Heart right ventricle (tissue), 16 donors: ENCODE measurements around the gene KDM5B. TPM values are rescaled to one million over a fixed set of nuclear protein-coding genes. Genes with fewer than 3 reads are reported as not detected.

Source experiments
- ATAC-seq, 8 donors: fragments of 200-7000 bp; cut with Tn5 transposase; one replicate each; pipeline ENCODE4 v1.9.1; 2020; ENCODE audit warnings: mild to moderate bottlenecking in 8 of 8, moderate library complexity in 8 of 8, moderate number of reproducible peaks in 1 of 8
- DNase-seq, 2 donors: peaks; one replicate each; pipeline ENCODE4 v3.0.0-alpha.2; 2020
- H3K27ac ChIP-seq, 10 donors: fragments of 200-600 bp; sonication (generic) in 2 of 10; one replicate each; pipeline versions ENCODE4 v1.5.0 to v1.8.0; 2020 to 2022; ENCODE audit warnings: mild to moderate bottlenecking in 3 of 10
- H3K27me3 ChIP-seq, 7 donors: fragments of 200-600 bp; one replicate each; pipeline ENCODE4 v1.8.0; 2021 to 2022; ENCODE audit warnings: mild to moderate bottlenecking in 2 of 7
- H3K36me3 ChIP-seq, 9 donors: fragments of 200-600 bp; sonication (generic) in 1 of 9; one replicate each; pipeline versions ENCODE4 v1.5.0 to v1.8.0; 2020 to 2022; ENCODE audit warnings: mild to moderate bottlenecking in 2 of 9
- H3K4me1 ChIP-seq, 9 donors: fragments of 200-600 bp; sonication (generic) in 1 of 9; one replicate each; pipeline versions ENCODE4 v1.5.0 to v1.8.0; 2020 to 2022; ENCODE audit warnings: mild to moderate bottlenecking in 4 of 9
- H3K4me3 ChIP-seq, 10 donors: fragments of 200-600 bp; sonication (generic) in 2 of 10; one replicate each; pipeline versions ENCODE4 v1.5.0 to v1.8.0; 2020 to 2022; ENCODE audit warnings: mild to moderate bottlenecking in 7 of 10, moderate library complexity in 2 of 10
- H3K9me3 ChIP-seq, 11 donors: fragments of 200-600 bp in 10 of 11; sonication (generic) in 2 of 11; one replicate each; pipeline versions ENCODE4 v1.5.0 to v1.8.0; 2013 to 2022; ENCODE audit warnings: mild to moderate bottlenecking in 2 of 11, control low read depth in 1 of 11, moderate library complexity in 1 of 11
- WGBS, 2 donors: extraction: QIAGEN DNeasy Blood & Tissue Kit; methylation state at CpG; one replicate each; pipeline ENCODE4 v1.1.7; 2013; ENCODE audit warnings: inconsistent platforms in 1 of 2; 5-methylcytosine and 5-hydroxymethylcytosine counted together
- intact Hi-C, 10 donors: fragments of 100-400 bp; cut with DNase I; formaldehyde crosslinking; loops; one replicate each; pipeline versions ENCODE4 v1.11.1 to v1.14.2; 2022
- polyA plus RNA-seq, 2 donors: library from polyadenylated mRNA; stranded (reverse); fragments of 200-250 nt; gene quantifications; one replicate each; pipeline ENCODE4 v1.2.3, GENCODE V29; 2013
- total RNA-seq, 10 donors: library from RNA; stranded (reverse); fragmentation: NEBNext Ultra II Directional in 3 of 10; extraction: Animal tissue kit (Norgen Biotek cat#: 25700) in 3 of 10; gene quantifications; one replicate each; pipeline versions ENCODE4 v1.2.1 to v1.2.4, GENCODE V29; 2021 to 2023
- TF ChIP-seq, protein P1 (sequence below), 9 donors: fragments of 200-600 bp; sonication (generic) in 2 of 9; IDR thresholded peaks; one replicate each; pipeline versions ENCODE4 v1.5.0 to v1.8.0; 2021 to 2022; ENCODE audit warnings: antibody characterized with exemption in 9 of 9, mild to moderate bottlenecking in 5 of 9, moderate library complexity in 1 of 9
- donor health status: Arrhythmogenic right ventricular cardiomyopathy.
- donor health status: ischemic (EF 13 %, LVEDD 7.1; RV severe dilation, severe dysfunction).
- donor health status: healthy with polysubstance abuse.
- donor health status: DM: no; HTN: yes; CAD: no.
- donor health status: DM: no; HTN: no; CAD: no.
- donor health status: ischemic (EF 25% LVEDD 6.9; RV normal size, moderate dysfunction).
- donor health status: ischemic (EF 25% LVEDD 5.7; RV mildly dilated, moderate dysfunction).
- donor health status: healthy.
- donor health status: DM: yes; HTN: yes; CAD: no.
- donor health status: Ischemic cardiomyopathy.
- donor health status: ischemic (EF 35%, LVEDD 5.7; RV mildly dilated, moderate dysfunction).
- donor health status: nonischemic (EF 11% LVEDD 7.7; RV severe dilation, severe dysfunction).
- donor health status: DM: yes; HTN: yes; CAD: no.
- donor health status: PGD.
- donor health status: ischemic (EF 29% LVEDD 5.4; RV normal size, mild dysfunction).
- donor health status: nonischemic (EF 23%, LVEDD 6.1; RV moderate dilation, normal function).

The KDM5B gene
- total and polyA plus RNA-seq, 12 donors, result 4.9 to 18.5 (median 13.6) TPM

- Histone ChIP-seq H3K4me1 (peaks cover 0 to 19% (median 15%) of the 10 kb centered on the region in 9 donors), H3K27ac (no peak overlapping the region), H3K4me3 (no peak overlapping the region), H3K36me3 (no peaks in the 10 kb centered on the region), H3K9me3 (no peaks in the 10 kb centered on the region), H3K27me3 (peaks cover 7 to 98% (median 49%) of the 10 kb centered on the region in 7 donors)
- WGBS, 2 donors, result 75 to 78% methylated on average over 9 of the region's 9 CpGs
- ATAC-seq (no peak), DNase-seq (no peak)
- intact Hi-C loops, result loop anchor here in 6 of 10 donors (10.0 kb wide), 3 partner anchors 247 to 397 kb away; partner anchors contain the start of genes PPP1R12B (in 1 of the 6) and UBE2T (in 1 of the 6)
- TF ChIP-seq, protein P1, sequence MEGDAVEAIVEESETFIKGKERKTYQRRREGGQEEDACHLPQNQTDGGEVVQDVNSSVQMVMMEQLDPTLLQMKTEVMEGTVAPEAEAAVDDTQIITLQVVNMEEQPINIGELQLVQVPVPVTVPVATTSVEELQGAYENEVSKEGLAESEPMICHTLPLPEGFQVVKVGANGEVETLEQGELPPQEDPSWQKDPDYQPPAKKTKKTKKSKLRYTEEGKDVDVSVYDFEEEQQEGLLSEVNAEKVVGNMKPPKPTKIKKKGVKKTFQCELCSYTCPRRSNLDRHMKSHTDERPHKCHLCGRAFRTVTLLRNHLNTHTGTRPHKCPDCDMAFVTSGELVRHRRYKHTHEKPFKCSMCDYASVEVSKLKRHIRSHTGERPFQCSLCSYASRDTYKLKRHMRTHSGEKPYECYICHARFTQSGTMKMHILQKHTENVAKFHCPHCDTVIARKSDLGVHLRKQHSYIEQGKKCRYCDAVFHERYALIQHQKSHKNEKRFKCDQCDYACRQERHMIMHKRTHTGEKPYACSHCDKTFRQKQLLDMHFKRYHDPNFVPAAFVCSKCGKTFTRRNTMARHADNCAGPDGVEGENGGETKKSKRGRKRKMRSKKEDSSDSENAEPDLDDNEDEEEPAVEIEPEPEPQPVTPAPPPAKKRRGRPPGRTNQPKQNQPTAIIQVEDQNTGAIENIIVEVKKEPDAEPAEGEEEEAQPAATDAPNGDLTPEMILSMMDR (IDR thresholded peaks at IDR 0.05), result no peak
These were observed 96.1 kb downstream of the KDM5B start for GRCh38 chr1:202711949-202712635.

DNA sequence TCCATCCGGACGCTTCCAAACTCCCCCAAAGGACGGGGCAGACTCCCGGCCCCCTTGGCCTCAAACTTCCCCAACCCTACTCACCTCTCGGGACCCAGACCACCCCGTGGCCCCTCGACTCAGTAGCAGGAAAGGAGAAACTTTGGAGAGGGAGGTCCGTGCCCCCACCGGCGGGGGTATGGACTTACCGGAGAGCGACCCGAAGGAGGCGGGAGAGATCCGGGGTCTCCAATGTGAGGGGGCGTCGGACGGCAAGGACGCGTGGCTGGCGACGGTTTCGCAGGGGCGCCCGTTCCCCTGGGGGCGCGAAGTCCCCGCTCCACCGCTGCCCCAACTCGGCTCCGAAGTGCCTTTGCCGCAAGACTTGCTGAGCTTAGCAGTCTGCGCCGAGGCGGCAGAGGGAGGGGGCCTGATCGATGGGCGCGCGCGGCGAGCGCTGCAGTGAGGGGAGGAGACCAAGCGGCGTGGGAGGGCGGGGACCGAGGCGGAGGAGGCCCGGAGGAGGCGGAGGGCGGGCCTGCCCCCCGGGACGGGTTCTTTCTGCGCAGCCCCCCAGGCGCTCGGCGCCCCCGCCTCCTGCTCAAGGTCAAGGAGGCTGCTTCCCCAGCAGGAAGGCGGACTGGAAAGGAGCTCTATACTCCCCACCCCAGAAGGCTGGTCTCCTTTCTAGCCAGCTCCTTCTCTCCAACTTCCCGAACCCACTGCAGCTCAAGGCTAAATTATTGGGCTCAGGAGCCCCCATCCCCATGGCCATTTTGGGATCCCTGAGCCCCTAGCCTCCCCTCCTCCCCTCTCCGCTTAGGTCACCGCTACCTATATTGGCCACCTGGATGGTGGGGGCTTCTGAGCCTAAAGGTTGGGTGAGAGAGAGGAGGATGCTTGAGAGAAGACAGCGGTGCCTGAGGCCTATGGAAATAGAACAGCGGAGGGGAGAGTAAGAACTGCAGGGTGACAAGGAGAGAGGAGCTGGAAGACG is 97.9 kb downstream of the KDM5B start, which contains the start of gene SYT2:
TSS of gene SYT2 (minus strand) at position 385 of the 976 bp plus-strand sequence. CDS start 104,682 bp downstream, outside the sequence.
- H3K27ac ChIP-seq, result no peak within 1 kb of the TSS
- ATAC-seq, result peak in 6 of 8 donors; percentile 30 to 65 (median 50)
- peaks cover 7 to 98% (median 65%) of the 10 kb centered on the region in 7 donors for H3K27me3 ChIP-seq
- TF ChIP-seq, protein P1 (IDR thresholded peaks at IDR 0.05), result no peak
- no peaks in the 10 kb centered on the region for H3K36me3 ChIP-seq
- H3K4me3 ChIP-seq, result peak within 1 kb of the TSS; percentile 11 to 45 (median 34)
- WGBS, 2 donors, result 6% methylated on average over 59 to 64 of the region's 64 CpGs
- H3K4me1 ChIP-seq, result peaks cover 0 to 19% (median 15%) of the 10 kb centered on the region in 9 donors
- intact Hi-C loops, result loop anchor here in 6 of 10 donors (10.0 kb wide), 3 partner anchors 246 to 396 kb away; partner anchors contain the start of genes PPP1R12B (in 1 of the 6) and UBE2T (in 1 of the 6)
- H3K9me3 ChIP-seq, result no peaks in the 10 kb centered on the region
- no peak for DNase-seq

DNA sequence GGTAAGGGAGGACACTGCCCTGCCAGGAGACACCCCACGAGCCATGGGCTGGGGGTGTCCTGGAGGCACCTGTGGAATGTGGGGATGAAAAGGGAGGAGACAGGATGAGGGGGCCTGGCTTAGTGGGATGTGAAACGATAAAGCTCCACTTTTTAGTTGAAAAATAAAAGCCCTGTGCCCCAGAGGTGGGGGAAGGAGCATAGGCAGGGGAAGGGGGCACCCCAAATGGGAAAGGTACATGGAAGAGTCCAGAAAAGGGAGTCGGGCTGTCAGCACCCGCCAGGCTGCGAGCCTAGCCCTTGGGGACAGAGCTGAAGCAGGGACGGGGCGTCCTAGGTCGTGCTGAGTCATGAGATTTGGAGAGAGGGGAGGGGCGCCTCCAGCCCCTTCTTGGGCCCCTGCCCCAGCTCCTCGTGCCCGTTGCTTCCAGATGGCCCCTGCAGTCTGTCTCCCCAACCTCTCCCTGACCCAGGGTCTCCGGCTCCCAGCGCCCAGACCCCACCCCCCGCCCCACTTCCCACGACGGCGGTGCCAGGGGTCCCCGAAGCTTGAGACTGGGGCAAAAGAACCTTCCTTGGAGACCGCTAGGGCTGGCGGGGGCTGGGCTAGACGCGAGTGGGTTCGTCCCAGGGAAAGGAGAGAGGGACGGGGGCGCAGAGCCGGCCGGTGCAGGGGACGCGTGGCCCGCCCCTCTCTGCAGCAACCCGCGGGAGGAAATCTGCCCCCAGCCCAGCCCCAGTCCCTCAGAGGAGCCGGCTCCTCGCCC is 98.8 kb downstream of the KDM5B start:
- intact Hi-C loops, result loop anchor here in 7 of 10 donors (10.0 kb wide), 4 partner anchors 245 to 395 kb away; partner anchors contain the start of genes PPP1R12B (in 1 of the 7) and UBE2T (in 1 of the 7)
- H3K4me1 ChIP-seq, result peaks cover 0 to 19% (median 15%) of the 10 kb centered on the region in 9 donors
- peak in 2 of 8 donors; percentile 35 to 36 for ATAC-seq
- H3K27me3 ChIP-seq, result peaks cover 7 to 99% (median 73%) of the 10 kb centered on the region in 7 donors
- H3K9me3 ChIP-seq, result no peaks in the 10 kb centered on the region
- TF ChIP-seq, protein P1 (IDR thresholded peaks at IDR 0.05), result no peak
- H3K4me3 ChIP-seq, result peak overlapping the region in 7 of 10 donors; percentile 26 to 45 (median 38)
- 2 to 5% methylated on average over 32 to 34 of the region's 34 CpGs for WGBS, 2 donors
- H3K27ac ChIP-seq, result no peak overlapping the region
- H3K36me3 ChIP-seq, result no peaks in the 10 kb centered on the region
- DNase-seq, result no peak
